Measurements from ENCODE around the gene TTLL11.
"Not testable (repeated sequence)": the region's sequence is repeated elsewhere in the genome, so short reads cannot be mapped to it uniquely, and the experiment has no call there.

Gene TTLL11

GRCh38 chr9:122078557-122078956 is 14.6 kb downstream of the TTLL11 start:
- DNase-seq, result no peak

- no peak for DNase-seq
Measured at GRCh38 chr9:122076773-122077172, 16.3 kb downstream of the TTLL11 start.

- DNase-seq, result no peak
Measured at GRCh38 chr9:122076117-122076516, 17.0 kb downstream of the TTLL11 start.

- DNase-seq, result no peak
Measured at GRCh38 chr9:122075135-122076030, 17.7 kb downstream of the TTLL11 start.

GRCh38 chr9:122071715-122072114 is 21.4 kb downstream of the TTLL11 start:
- DNase-seq, result no peak

GRCh38 chr9:122070728-122071515 is 22.2 kb downstream of the TTLL11 start:
- no peak for DNase-seq

- DNase-seq, result not testable (repeated sequence)
Measured at GRCh38 chr9:122066680-122067079, 26.4 kb downstream of the TTLL11 start.

GRCh38 chr9:122065923-122066629 is 27.0 kb downstream of the TTLL11 start:
- no peak for DNase-seq

- no peak for DNase-seq
Measured at GRCh38 chr9:122060481-122060880, 32.6 kb downstream of the TTLL11 start.

GRCh38 chr9:122059955-122060324 is 33.2 kb downstream of the TTLL11 start:
- DNase-seq, result no peak

GRCh38 chr9:122059214-122059954 is 33.7 kb downstream of the TTLL11 start:
- no peak for DNase-seq

- no peak for DNase-seq
Measured at GRCh38 chr9:122058709-122059108, 34.4 kb downstream of the TTLL11 start.

- no peak for DNase-seq
Measured at GRCh38 chr9:122058051-122058450, 35.1 kb downstream of the TTLL11 start.

- DNase-seq, result no peak
Measured at GRCh38 chr9:122057211-122057610, 35.9 kb downstream of the TTLL11 start.

- DNase-seq, result no peak
Measured at GRCh38 chr9:122056484-122056883, 36.6 kb downstream of the TTLL11 start.

- no peak for DNase-seq
Measured at GRCh38 chr9:122055701-122056100, 37.4 kb downstream of the TTLL11 start.

- DNase-seq, result no peak
Measured at GRCh38 chr9:122053567-122054350, 39.3 kb downstream of the TTLL11 start.

GRCh38 chr9:122053064-122053463 is 40.0 kb downstream of the TTLL11 start:
- DNase-seq, result no peak

- peak; percentile 43 for DNase-seq
Measured at GRCh38 chr9:122051351-122052321, 41.5 kb downstream of the TTLL11 start.

GRCh38 chr9:122050167-122050566 is 42.9 kb downstream of the TTLL11 start:
- DNase-seq, result no peak

- DNase-seq, result no peak
Measured at GRCh38 chr9:122042056-122042455, 51.1 kb downstream of the TTLL11 start.

Measured in activated CD4-positive, alpha-beta T cell treated with anti-CD3 and anti-CD28 coated beads, Interleukin-2, Interleukin-6, amounts not matched to agents 100 ng/mL and 50 ng/mL, durations not matched to agents 16 hours and 8 hours (primary cell).